NAMALWA (cell line): ENCODE data around the gene GTPBP3.
"Not testable (repeated sequence)": the region's sequence is repeated elsewhere in the genome, so short reads cannot be mapped to it uniquely, and the experiment has no call there.

ENCODE experiments used
- DNase-seq: peaks from one replicate; pipeline ENCODE4 v3.0.0-alpha.2; 2015; ENCODE audit warnings: low spot score

GTPBP3 gene

DNA sequence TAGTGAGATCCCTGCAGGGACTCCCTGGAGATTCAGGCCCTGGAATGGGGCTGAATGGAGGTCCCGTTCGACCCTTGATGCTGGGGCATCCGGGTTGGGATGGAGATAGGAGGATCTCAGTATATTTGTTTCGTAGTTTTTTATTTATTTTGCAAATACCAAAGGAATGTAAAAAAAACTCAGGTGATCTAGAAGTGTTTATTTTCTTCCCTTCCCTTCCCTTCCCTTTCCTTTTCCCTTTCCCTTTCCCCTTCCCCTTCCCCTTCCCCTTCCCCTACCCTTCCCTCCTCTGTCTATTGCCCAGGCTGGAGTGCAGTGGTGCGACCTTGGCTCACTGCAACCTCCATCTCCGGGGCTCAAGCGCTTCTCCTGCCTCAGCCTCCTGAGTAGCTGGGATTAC is 4.5 kb downstream of the GTPBP3 start:
- no peak for DNase-seq

DNA sequence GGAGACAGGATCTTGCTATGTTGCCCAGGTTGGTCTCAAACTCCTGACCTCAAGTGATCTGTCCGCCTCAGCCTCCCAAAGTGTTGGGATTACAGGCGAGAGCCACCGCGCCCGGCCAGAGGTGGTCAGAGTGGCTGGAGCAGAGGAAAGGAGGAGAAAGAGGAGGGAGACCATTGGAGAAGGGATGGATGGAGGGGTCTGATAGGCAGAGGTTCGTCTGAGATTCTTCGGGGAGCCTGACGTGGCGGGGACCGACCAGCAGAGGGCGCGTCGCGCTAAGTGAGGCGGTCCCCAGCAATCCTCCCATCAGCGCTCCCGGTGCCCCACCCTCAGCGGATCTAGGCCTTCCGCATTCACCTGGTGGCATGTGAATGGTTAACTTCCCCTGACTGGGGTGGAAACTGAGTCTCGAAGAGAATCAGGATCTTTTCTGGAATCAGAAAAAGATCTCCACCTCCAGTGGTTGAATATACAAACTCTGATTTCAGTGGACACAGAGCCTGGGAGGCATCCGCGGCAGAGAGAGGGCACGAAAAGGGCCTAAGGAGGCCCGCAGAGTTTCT is 8.8 kb downstream of the GTPBP3 start:
- DNase-seq: peak; percentile 71

DNA sequence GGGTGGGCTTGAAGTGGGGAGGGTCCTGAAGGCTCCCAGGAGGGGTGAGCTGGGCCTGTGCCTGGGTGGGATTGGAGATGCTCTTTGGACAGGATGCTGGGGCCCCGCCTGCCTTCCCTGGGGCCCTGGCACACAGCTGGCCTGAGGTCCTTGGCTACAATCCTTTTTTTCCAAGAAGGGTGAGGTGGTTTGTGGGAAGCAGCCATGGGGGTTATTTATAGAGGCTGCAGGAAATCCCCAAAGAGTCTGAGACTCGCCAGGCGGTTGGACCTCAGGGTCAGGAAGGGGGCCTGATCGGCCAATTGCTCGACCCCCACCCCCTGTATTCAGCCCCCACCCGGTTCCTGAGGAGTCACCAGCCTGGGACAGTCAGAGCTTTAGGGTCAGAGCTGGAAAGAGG is 10.0 kb downstream of the GTPBP3 start:
- no peak for DNase-seq

DNA sequence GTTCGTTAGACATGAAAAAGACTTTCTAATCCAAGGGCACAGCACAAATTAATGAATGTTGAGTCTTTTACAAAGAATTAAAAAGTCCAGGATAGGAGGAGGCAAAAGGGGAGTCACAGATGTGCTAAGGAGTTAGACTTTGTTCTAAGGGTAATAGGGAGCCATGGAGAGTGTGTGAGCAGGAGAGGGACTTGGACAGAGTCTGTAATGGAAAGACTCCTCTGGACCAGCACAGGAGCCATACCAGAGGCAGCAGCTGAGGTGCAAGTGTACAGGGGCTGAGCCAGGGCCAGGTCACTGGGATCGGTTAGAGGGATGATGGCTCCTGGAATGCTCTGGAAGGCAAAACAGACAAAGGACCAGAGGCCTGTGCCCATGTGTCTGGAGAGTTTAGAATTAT is 10.5 kb downstream of the GTPBP3 start:
- no peak for DNase-seq

DNA sequence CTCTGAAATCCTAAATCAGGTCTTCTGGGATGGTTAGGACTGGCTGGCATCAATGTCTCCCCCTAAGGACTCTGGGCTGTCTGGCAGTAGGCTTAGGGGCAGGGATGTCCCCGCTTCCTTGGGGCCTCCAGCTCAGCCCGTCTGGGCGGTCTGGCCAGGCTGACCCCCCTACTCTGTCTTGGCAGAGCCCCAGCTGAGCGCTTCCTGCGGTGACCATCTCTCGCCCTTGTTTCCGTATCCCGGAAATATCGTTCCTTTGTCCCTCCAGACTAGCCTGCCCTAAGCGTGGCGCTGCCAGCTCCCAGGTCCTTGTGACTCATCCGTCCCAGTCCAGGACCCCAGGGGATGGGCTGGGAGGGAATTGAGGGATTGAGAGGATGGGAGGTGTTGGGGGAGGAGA is 11.3 kb downstream of the GTPBP3 start:
- no peak for DNase-seq

DNA sequence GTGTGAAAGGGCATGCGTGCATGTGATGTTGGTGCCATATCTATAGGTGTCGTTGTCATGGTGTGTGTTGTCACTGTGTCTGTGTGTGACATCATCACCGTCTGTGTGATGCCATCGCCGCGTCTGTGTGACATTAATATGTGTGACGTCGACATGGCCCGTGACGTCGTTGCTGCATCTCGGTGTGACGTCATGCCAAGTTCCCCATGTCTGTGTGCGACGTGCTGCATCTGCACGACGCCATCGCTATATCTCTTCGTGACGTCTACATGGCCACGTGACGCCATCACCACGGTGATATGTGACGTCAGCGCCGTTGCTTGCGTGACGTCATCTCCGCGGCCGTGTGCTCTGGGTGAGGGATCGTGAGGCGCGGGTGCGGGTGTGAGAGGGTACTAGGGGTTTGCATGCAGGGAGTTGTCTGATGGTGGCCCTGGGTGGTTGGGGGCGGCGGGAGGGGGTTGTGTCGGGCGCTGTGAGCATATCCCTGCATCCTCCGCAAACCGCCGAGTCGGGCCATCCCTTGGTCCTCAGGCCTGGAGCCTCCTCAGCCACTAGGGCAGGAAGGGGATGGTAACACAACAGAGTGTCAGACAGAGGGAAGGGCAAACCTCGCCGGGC is 14.6 kb downstream of the GTPBP3 start:
- DNase-seq: no peak

DNA sequence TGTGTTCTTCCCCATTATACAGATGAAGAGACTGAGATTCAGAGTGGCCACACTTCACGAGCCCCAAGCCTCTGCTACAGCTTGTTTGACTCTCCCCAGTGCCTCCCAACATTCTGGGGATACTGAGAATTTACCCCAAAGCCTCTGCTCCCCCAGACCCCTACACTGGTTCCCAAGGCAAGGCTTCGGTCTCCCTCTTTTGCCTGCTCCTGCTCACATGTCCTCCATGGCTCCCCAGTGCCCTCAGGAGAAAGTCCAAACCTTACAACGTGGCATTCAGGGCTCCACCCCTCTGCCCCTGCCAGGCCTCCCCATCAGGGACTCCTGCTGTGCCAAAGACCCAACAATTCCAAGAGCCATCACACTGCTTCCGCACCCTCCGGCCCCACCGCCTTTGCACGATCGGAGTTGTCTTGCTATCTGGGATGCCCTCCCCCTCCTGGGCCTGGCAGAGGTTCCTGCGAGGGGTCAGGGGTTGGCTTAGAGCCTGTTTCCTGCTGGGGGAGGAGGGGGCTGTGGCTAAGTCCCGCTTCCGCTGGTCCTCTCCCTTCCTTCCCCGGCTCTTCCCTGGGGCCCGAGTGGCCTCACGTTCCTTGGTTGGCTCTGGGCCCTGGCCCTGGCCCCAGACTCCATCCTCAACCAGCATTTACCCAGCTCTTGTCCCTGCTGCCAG is 15.4 kb downstream of the GTPBP3 start:
- no peak for DNase-seq

DNA sequence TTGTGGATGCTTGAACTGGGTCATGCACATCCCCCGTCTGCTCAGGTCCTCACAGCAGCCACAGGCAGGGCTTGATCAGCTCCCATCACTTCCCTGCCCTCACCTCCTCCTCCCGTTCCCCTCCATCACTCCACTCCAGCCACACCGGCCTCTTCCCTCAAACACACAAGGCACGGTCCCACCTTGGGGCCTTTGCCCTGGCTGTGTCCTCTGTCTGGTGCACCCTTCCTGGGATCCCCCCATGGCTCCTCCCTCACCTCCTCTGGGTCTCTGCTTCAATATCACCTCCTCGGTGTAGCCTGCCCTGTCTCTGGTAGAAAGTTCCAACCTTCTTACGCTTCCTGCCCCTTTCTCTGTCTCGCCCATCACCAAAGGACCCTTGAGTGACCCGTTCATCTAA is 16.0 kb downstream of the GTPBP3 start:
- no peak for DNase-seq

DNA sequence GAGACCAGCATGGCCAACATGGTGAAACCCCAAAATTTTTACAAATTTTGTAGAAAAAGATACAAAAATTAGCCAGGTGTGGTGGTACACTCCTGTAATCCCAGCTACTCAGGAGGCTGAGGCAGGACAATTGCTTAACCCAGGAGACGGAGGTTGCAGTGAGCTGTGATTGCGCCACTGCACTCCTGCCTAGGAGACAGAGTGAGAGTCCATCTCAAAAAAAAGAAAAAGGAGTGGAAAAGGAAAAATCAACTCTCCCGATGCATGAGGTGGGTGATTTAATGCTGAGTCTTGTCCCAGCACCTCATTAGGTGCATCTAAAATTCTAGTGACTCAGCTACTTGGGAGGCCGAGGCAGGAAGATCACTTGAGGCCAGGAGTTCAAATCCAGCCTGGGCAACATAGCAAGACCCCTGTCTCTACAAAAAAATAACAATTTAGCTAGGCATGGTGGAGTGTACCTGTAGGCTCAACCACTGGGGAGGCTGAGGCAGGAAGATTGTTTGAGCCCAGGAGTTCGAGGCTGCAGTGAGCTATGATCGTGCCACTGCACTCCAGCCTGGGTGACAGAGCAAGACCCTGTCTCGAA is 19.8 kb downstream of the GTPBP3 start:
- no peak for DNase-seq

DNA sequence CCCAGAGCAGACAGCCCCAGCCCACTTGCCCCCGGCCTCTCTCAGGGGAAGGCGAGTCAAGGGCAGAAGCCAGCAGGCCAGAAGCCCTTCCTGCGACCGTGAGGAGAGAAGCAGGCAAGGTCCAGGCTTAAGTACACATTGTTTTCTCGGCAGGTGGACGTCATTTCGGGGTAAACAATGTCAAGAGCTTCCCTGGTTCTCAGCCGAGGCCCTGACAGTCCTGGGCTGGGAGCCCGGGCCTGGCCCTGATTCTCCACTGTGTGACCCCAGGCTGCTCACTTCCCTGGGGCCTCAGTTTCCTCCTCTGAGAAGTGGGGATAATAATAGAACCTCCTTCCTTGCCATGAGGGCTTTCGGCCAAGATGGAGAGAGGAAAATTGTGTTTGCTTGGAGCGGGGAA is 20.4 kb downstream of the GTPBP3 start:
- no peak for DNase-seq

DNA sequence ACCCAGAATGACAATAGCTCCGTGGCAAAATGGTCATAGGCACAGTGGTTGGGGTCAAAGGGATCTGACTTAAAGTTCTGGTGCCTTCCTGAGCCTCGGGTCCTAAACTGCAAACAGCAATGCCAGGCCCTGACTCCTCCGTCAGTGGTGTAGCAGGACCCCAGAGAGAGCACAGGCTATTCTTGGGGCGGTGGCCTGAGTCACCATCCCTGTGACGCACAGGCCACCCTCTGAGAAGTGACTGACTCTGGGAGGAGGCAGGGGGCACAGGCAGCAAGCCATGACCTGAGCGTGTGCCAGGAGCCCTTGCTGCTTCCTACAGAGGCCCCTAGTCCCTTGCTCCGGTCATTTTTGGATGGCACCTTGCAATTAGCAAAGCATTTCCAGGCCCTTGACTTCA is 21.0 kb downstream of the GTPBP3 start:
- DNase-seq: no peak

DNA sequence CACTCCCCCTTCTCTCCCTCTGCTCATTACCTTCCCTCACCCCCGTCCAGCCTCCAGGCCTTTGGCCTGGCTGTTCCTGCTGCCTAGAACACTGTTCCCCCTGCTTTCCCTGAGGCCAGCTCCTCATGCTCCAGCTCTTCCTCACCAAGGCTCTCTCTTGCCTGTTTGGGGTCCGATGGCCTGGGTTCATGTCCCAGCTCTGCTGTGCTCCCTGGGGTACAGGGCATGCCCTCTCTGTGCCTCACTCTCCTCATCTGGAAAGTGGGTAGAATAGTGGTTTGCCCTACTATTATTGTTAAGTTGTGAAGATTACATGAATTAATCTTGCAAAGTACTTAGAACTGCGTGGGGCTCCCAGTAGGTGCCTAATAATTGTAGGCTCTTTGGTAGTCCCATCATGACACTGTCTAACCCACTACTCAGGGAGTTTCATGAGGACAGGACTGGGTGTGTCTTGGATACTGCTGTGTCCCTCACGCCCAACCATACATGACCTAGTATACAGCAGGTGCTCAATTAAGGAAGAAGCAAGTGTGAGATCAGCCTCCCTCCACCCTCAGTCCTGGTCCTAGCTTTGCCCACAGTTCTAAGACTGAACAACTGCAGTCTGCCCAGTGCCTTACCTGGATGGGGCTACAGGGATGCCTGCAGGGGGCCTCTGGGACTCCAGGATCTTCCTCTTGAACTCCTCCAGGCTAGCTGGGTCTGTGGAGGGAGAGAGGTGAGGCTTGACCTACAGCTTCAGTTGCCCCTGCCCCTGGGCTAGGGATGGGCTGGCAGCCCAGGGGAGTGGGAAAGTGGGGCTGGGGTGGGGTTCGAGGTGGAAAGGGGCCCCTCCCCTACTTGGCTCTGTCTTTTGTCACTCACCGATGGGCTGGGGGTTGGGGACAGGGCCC is 22.8 kb downstream of the GTPBP3 start:
- DNase-seq: no peak

DNA sequence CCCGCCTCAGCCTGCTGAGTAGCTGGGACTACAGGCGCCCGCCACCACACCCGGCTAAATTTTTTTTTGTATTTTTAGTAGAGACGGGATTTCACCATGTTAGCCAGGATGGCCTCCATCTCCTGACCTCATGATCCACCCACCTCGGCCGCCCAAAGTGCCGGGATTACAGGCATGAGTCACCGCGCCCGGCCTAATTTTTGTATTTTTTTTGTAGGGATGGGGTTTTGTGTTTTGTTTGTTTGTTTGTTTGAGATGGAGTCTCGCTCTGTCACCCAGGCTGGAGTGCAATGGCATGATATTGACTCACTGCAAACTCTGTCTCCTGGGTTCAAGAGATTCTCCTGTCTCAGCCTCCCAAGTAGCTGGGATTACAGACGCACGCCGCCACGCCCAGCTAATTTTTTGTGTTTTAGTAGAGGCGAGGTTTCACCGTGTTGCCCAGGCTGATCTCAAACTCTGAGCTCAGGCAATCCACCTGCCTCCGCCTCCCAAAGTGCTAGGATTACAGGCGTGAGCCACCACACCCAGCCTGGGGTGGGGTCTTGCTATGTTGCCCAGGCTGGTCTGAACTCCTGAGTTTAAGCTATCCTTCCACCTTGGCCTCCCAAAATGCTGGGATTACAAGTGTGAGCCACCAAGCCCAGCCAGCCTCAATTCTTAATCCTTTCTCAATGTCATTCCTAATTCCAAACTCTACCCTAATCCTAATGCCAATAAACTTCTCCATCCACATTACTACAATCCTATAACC is 26.7 kb downstream of the GTPBP3 start:
- DNase-seq: not testable (repeated sequence)

DNA sequence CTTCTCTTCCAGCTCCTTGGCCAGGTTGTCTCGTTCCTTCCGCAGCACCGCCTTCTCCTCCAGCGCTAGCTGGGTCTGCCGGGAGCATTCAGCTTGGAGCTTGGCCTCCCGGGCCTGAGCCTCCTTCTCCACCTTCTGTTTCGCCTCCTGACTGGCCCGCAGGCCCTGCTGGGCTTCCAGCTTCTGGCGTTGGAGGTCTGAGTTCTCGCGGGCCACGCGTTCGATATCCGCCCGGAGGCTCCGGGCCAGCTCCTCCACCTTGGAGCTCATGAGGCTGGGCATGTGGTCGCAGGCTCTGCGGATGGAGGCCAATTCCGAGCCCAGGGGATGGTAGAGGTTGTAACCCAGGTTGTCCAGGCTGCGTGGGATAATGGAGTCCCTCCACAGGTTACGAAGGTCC is 28.0 kb downstream of the GTPBP3 start:
- DNase-seq: no peak

DNA sequence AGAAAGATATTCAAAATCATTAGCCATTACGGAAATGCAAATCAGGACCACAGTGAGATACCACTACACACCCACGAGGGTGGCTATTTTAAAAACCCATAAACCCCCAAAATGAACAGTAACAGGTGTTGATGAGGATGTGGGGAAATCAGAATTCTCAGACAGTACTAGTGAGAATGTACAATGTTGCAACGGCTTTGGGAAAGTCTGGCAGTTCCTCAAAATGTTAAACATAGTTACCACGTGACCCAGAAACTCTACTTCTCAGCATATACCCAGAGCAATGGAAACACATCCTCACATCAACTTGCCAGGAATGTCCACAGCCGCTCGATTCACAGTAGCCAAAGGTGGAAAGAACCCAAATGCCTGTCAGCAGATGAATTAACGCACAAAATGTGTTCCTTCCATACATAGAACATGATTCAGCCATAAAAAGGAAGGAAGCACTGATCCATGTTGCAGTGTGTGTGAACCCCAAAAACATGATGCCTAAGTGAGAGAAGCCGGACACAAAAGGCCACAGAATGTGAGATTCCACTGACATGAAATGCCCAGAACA is 32.8 kb downstream of the GTPBP3 start:
- peak; percentile 87 for DNase-seq

DNA sequence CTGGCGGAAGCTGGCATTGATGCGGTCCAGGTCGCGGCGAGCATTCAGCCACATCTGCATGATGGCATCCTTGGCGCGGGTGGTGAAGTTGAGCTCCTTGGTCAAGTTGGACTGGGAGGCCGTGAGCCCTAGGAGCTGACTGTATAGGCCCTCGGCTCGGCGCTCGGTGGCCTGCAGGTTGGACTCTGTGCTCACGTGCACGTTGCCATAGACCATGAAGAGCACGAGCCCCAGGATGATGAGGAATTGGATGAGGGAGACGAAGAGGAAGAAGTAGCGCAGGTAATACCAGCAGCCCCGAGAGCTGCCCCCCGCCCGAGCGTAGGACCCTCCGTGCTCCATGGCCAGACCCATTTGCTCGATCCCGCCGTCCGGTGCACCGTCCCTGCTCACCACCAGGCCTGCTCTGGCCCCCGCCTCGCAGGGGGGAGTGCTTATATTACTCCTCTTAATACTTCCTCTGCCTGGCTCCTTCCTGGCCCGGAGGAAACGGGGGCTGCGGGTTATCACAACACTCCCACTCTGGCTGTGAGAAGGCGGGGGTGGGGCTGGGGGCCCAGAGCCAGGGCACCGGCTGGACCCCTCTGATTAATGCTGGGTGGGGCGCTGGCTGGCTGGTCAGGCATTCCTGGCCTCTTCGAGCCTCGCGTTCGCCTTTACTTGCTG is 39.7 kb downstream of the GTPBP3 start, which contains the start of gene PLVAP:
TSS of gene PLVAP (minus strand) at position 408 of the 666 bp plus-strand sequence. CDS start at position 354, 54 bp downstream.
- DNase-seq: no peak

DNA sequence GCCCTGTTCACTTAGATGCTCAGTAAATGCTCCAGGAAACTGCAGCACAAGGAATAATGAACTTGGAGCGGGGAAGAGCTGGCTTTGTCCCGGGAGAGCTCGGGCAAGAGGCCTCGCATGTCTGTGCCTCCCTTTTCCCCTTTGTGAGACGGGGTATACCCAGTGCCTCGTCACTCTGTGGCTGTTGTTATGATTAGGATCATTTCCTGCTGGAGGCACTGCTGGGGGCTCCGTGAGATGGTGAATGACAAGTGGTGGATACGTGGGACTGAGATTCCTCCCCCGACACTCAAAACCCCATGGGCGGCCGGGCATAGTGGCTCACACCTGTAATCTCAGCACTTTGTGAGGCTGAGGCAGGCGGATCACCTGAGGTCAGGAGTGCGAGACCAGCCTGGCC is 40.9 kb downstream of the GTPBP3 start:
- no peak for DNase-seq

DNA sequence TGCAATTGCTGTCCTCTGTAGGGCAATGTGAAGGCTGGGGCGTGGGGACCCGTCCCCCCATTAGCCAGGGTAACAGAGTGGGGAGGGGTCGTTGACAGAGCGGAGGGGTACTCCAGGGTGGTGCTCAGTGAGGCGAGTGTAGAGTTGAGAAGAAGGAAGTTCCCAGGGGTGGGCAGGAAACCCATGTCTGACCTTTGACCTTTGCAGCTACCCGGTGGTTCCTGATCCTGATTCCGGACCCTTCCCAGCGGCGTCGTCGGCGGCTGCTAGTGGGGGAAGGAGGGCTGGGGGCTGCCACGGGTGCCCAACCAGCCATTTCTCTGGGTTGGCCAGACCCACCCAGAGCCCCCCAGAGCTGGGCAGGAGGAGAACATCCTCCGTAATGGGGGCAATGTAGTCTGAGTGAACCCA is 41.9 kb downstream of the GTPBP3 start:
- DNase-seq: no peak

DNA sequence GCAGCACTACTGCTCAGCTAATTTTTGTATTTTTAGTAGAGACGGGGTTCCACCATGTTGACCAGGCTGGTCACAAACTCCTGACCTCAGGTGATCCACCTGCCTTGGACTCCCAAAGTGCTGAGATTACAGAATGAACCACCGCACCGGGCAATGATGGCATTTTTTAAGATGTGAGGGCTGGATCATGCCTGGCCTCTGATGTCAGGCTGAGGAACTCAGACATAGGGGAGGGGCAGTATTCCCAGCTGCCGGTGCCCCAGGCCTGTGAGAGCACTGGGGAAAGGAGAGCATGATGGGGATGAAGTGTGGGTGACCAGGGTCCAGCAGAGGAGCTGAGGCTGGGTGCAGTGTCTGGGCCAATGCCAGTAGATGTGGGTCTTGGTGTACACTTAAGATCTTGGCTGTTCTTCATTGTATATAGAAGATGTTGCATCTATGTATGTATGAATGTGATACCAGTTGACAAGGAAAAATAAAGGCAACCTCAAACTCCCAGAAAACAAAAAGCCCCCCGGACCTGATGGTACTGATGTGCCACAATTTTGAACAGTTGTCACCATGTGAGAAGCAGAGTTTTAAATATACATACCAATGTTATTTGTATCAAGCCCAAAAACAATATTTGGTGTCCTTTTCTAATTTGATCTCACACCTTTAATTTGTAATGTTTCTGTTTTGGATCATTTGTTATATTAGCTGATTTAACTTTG is 43.2 kb downstream of the GTPBP3 start:
- no peak for DNase-seq
